ACHN (cell line): ENCODE measurements around the gene TBX21.
"Not testable (repeated sequence)": the region's sequence is repeated elsewhere in the genome, so short reads cannot be mapped to it uniquely, and the experiment has no call there.

Experiments used
- DNase-seq: peaks from one replicate; pipeline ENCODE4 v3.0.0-alpha.2; 2015
- in situ Hi-C: cut with HindIII; loops from 2 replicates; pipeline ENCODE4 v1.10.0; 2017; ENCODE audit warnings: low sequenced_read_pairs, low pct_ligation_motif_present, low pct_unique_long_range_greater_than_20kb

TBX21 gene

DNA sequence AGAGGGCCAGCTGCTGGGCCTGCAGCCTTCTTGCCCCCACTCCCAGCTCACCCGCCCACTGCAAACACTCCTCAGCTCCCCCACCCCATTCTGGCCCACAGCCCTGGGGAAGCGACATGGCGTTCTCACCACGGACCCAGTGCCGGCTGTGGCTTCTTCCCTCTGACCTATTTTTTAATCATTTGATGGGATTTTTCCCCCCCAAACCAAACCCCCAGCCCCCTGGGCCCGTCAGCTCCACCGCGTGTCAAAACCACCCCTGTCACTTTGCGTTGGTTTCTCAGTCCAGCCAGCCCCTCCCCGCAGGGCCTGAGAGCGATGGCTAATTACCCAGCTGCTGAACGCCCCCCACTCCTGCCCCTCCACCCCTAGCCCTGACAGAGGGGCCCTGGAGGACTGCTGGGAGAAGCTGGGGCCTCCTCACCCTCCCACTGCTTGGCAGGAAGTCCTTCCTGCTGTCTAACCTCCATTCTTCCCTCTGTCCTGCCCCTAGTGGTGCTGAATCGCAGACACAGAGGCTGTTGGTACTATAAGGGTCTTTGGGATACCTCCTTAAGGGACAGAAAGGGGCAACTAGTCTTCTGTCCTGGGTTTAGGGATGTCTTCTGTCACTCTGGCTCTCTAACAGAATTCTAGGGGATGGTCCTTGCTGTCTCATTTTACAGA lies 7.5 kb upstream of the TBX21 start:
- in situ Hi-C loops = no loop called here

DNA sequence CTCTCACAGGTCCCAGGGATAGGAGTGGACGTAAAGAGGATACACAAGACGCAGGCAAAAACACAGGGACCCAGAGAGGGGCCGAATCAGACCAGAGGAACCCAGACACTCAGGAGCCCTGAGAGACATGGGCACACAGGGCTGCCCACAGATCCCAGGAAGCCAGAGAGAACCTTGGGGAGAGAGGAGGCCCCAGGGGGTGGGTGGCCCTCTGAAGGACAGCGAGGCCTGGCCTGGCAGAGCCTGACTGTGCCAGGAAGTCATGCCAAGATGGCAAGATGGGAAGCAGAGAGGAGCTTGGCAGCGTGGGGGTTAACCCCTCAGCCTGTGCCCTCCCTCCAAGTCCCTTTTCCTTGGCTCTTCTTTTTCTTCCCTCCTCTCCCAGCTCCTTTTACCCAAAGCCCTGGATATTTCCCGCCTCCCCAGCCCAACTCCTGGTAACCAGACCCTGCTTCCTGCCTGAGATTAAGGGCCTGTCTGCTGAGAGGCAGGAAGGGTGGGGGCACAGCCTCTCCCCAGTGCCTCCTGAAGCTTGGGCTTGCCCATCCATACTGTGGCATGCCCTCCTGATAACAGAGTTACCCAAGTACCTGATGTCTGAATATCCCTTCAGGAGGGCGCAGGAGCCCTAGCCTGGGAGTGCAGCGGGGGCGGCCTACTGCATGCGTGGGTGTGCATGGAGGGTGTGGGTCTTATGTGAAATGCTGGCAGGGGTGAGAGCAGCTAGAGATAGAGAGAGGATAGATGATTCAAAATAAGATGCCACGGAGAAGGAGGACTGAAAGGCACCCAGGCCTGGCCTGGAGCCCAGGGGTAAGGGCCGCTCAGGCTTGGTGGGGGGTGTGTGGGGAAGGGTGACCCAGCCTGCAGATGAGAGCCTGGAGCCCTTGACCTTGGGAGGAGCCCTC lies 6.0 kb upstream of the TBX21 start:
- in situ Hi-C loops = no loop called here
- no peak for DNase-seq

More for the DNA sequence above, 7.5 kb upstream of the TBX21 start:
- DNase-seq = no peak

DNA sequence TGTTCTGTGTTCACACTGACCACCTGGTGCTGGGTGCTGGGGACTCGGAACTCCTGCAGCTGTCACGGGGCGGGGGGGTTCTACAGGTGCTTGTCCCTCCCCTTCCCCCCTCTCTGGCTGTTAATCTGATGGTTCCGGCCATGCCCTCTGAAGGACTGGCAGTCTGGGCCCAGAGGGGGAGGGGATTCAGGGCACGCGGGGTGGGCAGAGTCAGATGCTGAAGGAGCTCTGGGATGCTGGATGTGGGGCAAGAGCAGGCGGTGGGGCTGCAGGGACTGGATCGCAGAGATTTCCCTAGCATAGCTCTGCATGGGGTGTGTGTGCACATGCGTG lies 5.4 kb upstream of the TBX21 start:
- no peak for DNase-seq
- in situ Hi-C loops = no loop called here

DNA sequence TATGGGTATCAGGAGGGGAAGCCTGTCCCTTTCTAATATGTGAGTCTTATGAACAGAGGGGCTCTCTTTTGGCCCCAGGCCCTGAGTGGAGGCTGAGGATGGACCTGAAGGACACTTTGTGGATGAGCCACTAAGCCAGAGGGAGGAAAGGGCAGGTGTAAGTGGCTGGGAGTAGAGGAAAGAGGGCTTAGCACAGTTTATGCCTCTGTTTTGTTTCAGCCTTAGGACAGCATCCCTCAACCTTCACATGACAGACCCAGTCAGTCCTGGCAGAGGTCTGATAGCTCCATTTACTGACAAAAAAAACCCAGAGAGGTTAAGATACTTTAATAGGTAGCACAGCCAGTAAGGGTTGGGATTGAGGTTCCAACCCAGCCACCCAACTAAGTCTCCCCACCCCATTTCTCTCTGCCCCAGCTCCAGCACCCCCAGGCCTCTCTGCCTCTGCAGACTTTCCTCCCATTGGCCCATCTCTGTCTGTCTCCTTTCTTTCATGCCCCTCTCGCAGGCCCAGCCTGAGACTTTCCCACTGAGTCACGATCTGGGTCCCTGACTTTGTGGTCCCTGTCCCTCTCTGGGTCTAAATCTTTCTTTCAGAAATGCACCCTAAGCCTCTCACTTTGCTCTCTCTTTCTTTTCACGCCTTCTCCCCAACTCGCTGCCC lies 4.7 kb upstream of the TBX21 start:
- in situ Hi-C loops = no loop called here
- DNase-seq = no peak

DNA sequence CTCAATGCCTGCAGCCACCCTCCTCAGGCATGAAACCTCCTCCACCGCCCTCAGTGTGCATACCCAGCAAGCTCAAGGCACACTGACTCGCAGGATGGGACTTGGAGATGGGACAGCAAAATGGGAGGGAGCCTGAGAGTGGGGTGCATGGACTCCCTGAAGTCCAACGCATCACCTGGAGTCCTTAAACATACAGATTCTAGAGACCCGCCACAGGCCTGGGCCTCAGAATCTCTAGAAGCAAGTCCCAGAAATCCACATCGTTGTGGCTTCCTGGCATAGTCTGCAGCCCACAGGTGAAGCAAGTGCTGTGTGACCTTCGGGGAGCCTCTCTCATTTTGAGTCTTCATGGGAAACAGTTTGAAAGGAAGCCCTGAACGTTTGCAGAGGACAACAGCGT lies 3.6 kb upstream of the TBX21 start:
- in situ Hi-C loops = no loop called here
- DNase-seq = no peak

DNA sequence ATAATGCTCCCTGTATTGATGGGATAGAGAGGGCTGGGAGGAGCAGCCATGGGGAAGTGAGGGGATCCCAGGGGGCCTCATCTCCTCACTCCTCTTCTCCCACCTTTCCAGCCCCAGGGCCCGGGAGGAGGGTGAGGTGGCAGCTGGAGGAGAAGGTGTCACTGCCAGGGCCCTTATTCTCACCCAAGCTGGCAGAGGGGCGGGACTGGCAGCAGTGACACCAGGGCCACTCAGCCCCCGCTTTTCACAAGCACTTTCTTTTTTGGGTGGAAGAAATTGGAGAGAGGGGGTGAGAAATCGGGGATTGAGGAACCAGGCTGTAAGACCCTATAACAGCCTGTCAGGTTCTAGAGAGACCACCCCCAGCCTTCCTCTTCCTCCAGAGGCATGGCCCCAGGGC lies 2.4 kb upstream of the TBX21 start:
- DNase-seq = no peak
- in situ Hi-C loops = no loop called here

DNA sequence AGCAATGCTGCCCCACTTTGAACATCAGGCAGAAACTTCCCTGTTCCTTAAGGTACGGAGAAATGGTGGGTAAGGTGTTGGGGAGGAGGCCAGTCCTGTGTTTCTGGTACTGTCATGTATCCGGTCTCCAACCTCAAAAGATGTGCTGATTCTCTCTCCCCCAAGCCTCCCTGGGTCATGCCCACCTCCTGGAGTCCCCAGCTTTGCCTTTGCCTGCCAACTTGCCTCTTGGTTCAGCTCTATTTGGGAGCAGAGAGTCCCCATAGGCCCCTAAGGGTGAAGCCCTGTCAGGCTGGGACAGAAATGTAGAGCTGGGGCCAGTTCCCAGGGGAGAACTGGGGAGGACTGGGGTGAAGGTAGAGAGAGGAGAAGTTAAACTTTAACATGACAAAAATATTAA lies 1.6 kb upstream of the TBX21 start:
- in situ Hi-C loops = no loop called here
- DNase-seq = no peak

DNA sequence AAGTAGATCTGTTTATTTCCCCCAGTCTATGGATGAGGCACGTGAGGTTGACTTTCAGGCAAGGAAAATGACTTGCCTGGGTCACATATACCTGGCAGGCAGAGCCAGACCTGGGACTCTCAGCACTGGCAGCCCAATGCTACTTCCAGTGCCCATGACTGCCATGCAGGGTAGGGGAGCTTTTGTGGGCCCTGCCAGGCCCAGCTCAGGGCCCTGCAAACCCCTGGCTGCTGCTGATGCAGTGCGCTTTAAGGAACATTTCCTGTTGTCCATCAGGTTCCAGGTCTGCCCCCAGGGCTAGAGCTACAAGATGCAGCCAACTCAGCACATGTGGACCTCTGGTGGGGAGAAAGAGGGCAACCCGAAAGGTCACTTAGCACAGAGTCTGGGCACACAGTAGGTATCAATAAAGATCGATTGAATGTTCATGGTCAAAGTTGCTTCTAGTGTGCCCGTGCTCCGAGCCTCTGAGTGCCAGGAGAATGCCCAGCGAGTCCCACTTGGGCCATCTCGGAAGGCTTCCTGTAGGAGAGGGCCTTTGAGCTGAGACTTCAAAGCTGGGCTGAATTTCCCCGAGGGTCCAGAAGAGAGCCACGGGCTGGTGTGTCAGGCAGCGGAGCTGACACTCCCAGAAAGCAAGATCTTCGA lies 513 bp upstream of the TBX21 start:
- no peak for DNase-seq
- in situ Hi-C loops = no loop called here

DNA sequence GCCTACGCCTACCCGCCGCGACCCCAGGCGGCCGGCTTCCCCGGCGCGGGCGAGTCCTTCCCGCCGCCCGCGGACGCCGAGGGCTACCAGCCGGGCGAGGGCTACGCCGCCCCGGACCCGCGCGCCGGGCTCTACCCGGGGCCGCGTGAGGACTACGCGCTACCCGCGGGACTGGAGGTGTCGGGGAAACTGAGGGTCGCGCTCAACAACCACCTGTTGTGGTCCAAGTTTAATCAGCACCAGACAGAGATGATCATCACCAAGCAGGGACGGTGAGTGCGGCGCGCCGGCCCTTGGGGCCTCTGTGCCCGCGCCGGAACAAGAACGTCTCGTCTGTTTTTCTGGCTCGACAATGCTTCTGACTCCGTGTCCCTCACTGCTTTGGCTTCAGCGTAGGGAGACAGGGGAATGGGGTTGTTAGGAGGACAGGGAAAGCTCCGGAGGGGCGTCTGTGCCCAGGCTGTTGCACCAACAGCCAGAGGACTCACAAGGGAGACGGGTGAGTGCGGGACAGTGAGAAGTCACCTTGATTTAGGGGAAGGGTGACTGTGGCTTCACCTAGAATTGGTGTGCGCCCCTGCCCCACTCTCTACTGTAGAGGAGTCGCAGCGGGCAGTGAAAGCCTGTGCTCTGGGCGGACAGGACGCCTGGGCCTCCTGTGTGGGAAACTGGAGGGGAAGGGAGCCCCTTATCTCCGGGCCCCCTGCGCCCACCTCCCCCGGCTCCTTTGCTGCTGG lies 806 bp downstream of the TBX21 start:
- in situ Hi-C loops = no loop called here
- no peak for DNase-seq

DNA sequence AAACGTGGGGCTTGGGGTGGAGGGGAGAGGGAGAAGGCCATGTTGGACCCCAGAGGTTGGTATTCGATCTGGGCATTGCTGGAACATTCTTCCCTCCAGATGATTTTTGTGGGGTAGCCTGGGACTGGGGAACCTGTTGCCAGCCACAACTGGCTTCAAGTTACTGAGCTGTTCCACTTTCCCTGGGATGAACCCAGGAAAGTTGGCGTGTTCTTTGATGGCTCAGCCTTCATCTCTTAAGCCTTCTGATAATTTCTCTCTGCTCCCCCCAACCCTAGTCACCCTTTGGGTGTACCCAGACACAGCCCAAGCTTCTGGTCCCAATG lies 2.1 kb downstream of the TBX21 start:
- no peak for DNase-seq
- in situ Hi-C loops = no loop called here

DNA sequence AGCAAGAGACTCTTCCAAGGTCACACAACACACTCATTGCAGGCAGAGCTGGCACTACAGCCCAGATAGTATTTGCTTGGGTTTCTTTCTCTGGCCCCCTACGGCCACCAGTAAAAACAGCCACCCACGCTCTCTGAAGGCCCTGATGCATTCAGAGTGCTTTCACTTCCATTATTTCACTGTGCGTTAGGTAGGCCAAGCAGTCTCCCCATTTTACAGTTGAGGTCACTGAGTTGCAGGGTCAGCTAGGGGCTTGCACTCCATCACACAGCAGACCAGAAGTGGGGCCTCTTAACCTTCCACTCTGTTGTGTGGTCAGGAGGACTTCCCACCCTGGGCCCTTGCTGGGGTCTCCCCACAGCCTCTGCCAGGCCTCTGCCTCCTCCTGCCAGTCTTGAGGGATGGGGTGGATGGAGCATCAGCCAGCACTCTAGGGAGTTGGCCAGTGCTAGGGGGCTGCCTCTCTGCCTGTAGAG lies 2.5 kb downstream of the TBX21 start:
- in situ Hi-C loops = no loop called here

DNA sequence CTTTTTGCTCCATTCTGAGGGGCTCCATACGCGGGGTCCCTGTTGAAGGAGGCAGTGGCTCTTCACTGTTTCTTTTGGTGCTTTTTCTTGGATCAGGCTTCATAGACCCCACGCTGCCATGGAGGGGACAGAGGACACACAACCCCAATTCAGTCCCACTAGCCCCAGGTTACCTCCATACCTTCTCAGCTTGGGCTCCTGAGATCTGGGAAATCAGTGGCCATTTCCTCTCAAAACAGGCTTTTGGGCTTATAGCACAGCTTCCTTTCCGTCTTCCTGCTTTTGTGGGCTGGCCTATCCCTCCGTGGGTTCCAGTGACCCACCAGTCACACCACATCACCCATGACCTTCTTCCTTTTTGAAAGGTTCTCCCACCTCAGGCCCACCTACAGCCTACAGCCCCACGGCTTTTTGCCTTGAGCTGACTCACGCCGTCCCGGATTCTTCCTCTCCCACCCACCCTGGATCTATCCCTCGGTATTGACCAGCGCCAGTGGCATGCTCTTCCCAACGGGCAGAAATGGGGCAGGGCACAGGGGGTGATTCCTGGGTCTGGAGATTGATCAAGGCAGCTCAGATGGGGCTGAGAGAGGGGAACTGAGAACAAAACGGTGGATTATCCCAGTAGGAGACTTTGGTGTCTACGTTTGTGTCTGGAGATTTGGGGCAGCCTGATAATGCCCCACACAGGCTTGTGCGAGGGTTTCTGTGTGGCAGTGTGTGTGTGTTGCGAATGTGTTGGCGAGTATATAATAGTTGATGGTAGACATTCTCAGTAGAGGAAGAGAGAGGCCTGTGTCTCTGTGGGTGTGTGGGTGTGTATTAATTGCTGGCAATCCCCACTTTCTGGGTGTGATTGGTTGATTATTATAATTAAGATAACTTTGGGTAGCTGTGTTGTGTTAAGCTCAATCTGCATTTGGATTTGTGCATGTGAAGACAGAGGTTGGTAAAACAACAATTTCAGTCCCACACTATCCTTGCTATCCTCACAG lies 3.8 kb downstream of the TBX21 start:
- no peak for DNase-seq
- in situ Hi-C loops = no loop called here

More for the DNA sequence above, 2.5 kb downstream of the TBX21 start:
- DNase-seq = no peak

DNA sequence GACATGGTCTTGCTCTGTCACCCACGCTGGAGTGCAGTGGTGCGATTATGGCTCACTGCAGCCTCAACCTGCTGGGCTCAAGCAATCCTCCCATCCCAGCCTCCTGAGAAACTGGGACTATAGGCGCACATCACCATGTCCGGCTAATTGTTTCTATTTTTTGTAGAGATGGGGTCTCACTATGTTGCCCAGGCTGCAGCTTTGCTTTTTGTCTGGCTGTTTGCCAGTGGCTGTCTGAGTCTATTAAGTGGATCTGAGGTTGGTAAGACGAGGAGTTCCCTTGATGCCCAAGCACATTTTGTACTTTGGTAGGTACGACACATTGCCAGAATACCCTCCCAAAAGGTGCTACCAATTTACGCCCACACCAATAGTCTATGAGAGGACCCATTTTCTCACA lies 5.1 kb downstream of the TBX21 start:
- DNase-seq = no peak
- in situ Hi-C loops = no loop called here

DNA sequence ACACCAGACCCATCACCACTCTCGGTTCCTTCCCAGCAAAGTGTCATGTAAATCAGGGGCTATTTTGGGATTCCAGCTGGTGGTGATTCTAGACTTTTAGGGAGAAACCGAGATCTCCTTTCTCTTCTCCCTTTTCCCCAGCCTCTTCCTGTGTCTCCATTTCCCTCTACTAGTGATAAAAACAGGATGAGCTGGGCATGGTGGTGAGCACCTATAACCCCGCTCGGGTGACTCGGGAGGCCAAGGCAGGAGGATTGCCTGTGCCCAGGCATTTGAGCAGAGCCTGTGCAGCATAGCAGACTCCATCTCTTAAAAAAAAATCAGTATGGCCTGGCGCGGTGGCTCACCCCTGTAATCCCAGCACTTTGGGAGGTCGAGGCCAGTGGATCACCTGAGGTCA lies 6.1 kb downstream of the TBX21 start:
- in situ Hi-C loops = no loop called here
- no peak for DNase-seq

DNA sequence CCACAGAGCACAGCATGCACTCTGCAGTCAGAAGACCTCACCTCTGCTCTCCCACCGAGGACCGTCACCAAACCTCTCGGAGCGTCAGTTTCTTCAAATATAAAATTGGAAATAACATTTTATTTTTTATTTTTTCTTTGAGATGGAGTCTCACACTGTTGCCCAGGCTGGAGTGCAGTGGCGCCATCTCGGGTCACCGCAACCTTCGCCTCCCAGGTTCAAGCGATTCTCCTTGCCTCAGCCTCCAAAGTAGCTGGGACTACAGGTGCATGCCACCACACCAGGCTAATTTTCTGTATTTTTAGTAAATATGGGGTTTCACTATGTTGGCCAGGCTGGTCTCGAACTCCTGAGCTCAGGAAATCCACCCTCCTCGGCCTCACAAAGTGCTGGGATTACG lies 6.9 kb downstream of the TBX21 start:
- DNase-seq, in situ Hi-C loops: not testable (repeated sequence)

DNA sequence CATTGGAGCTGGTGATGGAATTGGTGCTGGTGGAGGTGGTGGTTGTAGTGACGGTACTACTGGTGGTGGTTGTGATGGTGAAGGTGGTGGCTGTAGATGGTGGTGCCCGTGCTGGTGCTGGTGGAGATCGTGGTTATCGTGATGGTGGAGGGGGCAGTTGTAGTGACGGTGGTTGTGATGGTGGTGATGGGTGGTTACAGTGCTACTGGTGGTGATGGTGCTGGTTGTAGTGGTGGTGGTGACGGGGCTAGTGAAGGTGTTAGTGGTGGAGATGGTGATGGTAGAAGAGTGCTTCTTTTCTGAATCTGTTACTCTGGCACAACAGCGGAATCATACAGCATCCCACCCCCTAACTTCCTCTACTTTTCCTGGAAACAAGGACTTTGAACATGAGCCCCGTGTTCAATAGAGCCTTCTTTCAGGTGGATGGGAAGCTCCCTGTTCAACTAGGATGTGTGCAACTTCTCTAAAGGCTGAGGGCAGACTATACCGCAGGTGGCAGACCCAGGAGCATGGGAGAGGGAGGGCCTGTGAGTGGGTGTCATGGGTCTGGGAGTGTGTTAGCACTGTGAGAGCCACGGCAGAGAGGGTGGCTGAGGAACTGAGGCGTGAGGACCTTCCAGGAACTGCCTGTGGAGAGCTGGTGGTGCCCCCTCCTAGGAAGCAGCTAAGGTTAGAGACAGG lies 8.2 kb downstream of the TBX21 start:
- DNase-seq = no peak
- in situ Hi-C loops = no loop called here

DNA sequence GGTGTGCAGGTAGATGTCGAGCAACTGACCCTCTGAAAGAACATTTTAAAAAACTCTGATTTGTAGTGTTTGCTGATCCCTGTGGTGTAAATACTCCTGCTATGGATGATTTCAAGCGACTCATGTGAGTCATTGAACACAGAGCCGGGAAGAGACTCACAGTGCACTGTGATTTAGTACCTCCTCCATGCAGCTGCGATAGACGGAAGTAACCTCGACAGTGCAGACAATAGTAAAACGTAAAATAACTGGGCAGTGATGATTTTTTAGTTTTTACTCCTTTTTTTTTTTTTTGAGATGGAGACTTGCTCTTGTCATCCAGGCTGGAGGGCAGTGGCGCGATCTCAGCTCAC lies 8.7 kb downstream of the TBX21 start:
- in situ Hi-C loops = no loop called here
- no peak for DNase-seq
